ENCODE results near the gene DENND5B.
"Not testable (repeated sequence)": the region's sequence is repeated elsewhere in the genome, so short reads cannot be mapped to it uniquely, and the experiment has no call there.

DENND5B gene

GRCh38 chr12:31590642-31591379 is at the start of gene DENND5B:
TSS of gene DENND5B (minus strand) at chr12:31591136. CDS start at chr12:31590832, 304 bp downstream.
- peak; percentile 28 to 34 for ATAC-seq

- no peak for ATAC-seq
These were observed 43.7 kb upstream of the DENND5B start for GRCh38 chr12:31634620-31635019.

- ATAC-seq: no peak
These were observed 42.5 kb upstream of the DENND5B start for GRCh38 chr12:31633464-31633863.

GRCh38 chr12:31631809-31632208 is 40.9 kb upstream of the DENND5B start:
- ATAC-seq: no peak

- no peak for ATAC-seq
These were observed 40.2 kb upstream of the DENND5B start for GRCh38 chr12:31631023-31631724.

GRCh38 chr12:31629756-31630732 is 39.1 kb upstream of the DENND5B start:
- ATAC-seq: no peak

GRCh38 chr12:31627456-31628054 is 36.6 kb upstream of the DENND5B start:
- ATAC-seq: no peak

GRCh38 chr12:31626270-31626995 is 35.5 kb upstream of the DENND5B start:
- ATAC-seq: peak; percentile 56 to 58

GRCh38 chr12:31622038-31622437 is 31.1 kb upstream of the DENND5B start:
- ATAC-seq: no peak

GRCh38 chr12:31620311-31620710 is 29.4 kb upstream of the DENND5B start:
- ATAC-seq: no peak

- ATAC-seq: no peak
These were observed 27.5 kb upstream of the DENND5B start for GRCh38 chr12:31618228-31619025.

- ATAC-seq: no peak
These were observed 21.9 kb upstream of the DENND5B start for GRCh38 chr12:31612819-31613218.

- not testable (repeated sequence) for ATAC-seq
These were observed 17.4 kb upstream of the DENND5B start for GRCh38 chr12:31608299-31608698.

- no peak for ATAC-seq
These were observed 14.6 kb upstream of the DENND5B start for GRCh38 chr12:31605531-31605930.

GRCh38 chr12:31603546-31604009 is 12.6 kb upstream of the DENND5B start:
- no peak for ATAC-seq

GRCh38 chr12:31600750-31601149 is 9.8 kb upstream of the DENND5B start:
- no peak for ATAC-seq

GRCh38 chr12:31600252-31600651 is 9.3 kb upstream of the DENND5B start:
- ATAC-seq: no peak

- no peak for ATAC-seq
These were observed 8.1 kb upstream of the DENND5B start for GRCh38 chr12:31599053-31599452.

GRCh38 chr12:31597066-31597465 is 6.1 kb upstream of the DENND5B start:
- no peak for ATAC-seq

GRCh38 chr12:31594681-31595080 is 3.7 kb upstream of the DENND5B start:
- ATAC-seq: no peak

- ATAC-seq: no peak
These were observed 505 bp upstream of the DENND5B start for GRCh38 chr12:31591380-31591901.
